H54 (cell line): ENCODE results near the gene TIMP2.

Source experiments
- DNase-seq: peaks from one replicate; pipeline ENCODE4 v3.0.0; 2011; ENCODE audit warnings: low spot score, mixed read lengths; ENCODE audit not compliant: insufficient read length
- FAIRE-seq: peaks from 3 replicates; lab custom pipeline; 2011; peaks lifted over from hg19 to GRCh38; lab: Jason Lieb, UNC
- POLR2A ChIP-seq: IDR thresholded peaks from 2 replicates; pipeline ENCODE4 v1.6.1; 2011; ENCODE audit warnings: low read depth, mild to moderate bottlenecking, low read length

Gene TIMP2

GRCh38 chr17:78820841-78821240 is 104.3 kb downstream of the TIMP2 start:
- DNase-seq (no peak), FAIRE-seq (no peak)
- no peak for TF ChIP-seq POLR2A

- no peak for DNase-seq
- FAIRE-seq = no peak
- TF ChIP-seq POLR2A = no peak
Observed at GRCh38 chr17:78819806-78820792, 105.1 kb downstream of the TIMP2 start.

DNA sequence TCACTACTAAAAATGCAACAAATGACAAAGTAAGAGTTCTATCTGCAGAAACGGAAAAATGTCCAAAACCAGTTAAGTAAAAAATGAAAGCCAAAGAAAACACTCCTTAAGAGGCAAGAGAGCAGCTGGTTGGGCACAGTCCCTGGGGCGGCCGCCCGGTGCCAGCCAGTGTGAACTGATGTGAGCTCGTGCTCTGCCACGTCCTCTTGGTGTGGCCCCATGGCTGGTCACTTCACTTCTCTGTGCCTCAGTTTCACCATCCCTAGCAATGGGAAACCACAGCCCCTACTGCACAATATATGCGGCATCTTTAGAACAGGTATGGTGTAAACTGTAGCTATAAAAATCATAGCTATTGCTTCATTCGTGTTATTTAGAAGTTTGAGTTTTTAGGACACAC is 105.8 kb downstream of the TIMP2 start:
- DNase-seq (no peak), FAIRE-seq (no peak)
- no peak for TF ChIP-seq POLR2A

GRCh38 chr17:78818932-78819331 is 106.3 kb downstream of the TIMP2 start:
- FAIRE-seq (no peak), DNase-seq (no peak)
- no peak for TF ChIP-seq POLR2A

DNA sequence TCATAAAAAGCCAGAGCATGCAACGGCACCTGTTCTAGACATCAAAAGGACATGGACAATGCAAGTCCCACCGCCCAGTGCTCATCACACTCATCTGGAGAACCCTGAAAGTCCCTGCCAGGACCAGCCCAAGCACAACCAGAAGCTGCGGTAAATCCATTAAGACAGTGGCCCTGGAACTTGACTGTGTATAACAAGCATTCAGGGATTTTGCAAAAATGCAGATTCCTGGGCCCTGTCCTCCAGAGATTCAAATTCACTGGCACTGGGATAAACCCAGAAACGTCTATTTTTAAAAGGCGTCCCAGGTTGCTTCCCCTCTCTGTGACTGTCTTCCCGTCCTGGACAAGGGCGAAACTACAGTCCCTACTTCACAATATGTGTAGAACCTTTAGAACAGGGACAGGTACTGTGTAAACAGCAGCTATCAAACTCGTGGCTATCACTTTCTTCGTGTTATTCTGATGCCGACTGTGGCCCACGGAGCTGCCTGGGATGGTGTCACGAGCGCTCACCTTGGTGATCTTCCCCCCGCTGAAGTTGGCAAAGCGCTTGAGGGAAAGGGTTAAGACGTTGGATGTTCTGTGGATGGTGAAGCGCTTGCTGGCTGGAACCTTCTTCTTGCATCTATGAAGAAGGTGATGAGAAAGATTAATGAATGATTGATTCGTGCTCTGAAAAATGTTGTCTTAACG is 106.9 kb downstream of the TIMP2 start:
- no peak for FAIRE-seq
- no peak for TF ChIP-seq POLR2A
- no peak for DNase-seq

GRCh38 chr17:78817123-78817522 is 108.1 kb downstream of the TIMP2 start:
- TF ChIP-seq POLR2A = no peak
- FAIRE-seq (no peak), DNase-seq (no peak)

- no peak for DNase-seq
- TF ChIP-seq POLR2A = no peak
- FAIRE-seq = no peak
Observed at GRCh38 chr17:78815696-78816095, 109.5 kb downstream of the TIMP2 start.

- TF ChIP-seq POLR2A = no peak
- DNase-seq = no peak
- no peak for FAIRE-seq
Observed at GRCh38 chr17:78812855-78813254, 112.3 kb downstream of the TIMP2 start.

GRCh38 chr17:78808163-78808562 is 117.0 kb downstream of the TIMP2 start:
- DNase-seq (no peak), FAIRE-seq (no peak)
- no peak for TF ChIP-seq POLR2A

GRCh38 chr17:78806451-78806850 is 118.7 kb downstream of the TIMP2 start:
- no peak for FAIRE-seq
- TF ChIP-seq POLR2A = no peak
- no peak for DNase-seq

DNA sequence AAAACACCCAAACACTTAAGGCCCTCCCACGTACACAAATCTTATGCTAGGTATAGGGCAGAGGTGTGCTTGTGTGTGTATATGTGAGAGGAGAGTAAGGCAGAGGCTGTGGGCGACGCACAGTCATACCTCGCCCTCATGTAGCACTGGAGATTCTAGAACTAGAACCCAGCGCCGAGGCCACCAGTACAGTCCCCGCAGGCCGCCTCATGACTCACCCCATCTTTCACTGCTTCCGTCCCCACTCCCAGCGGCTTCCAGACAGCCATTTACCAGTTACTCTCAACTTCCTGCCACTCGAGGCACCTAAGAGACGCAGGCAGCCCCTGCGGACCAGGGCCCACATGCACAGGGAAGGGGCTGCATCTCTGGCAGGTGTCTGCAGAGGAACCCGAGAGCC is 119.9 kb downstream of the TIMP2 start:
- TF ChIP-seq POLR2A = no peak
- DNase-seq (no peak), FAIRE-seq (no peak)

DNA sequence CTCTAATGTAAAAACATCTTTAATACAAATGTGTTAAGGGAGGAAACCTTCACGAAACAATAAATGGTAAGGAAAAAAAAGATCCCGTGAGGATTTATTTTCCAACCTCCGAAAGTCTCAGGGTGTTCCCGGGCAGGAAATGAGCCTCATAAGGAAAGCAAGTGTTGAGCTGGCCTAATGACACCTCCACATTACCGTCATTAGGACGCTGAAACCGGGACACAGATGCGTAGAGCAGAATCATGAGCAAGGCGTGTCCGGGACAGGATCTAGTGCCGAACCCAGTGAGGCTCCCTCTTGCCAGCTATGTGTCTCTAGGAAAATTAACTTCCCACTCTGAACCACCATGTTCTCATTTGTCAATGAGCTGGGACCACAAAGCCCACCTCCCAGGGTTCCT is 120.4 kb downstream of the TIMP2 start:
- no peak for TF ChIP-seq POLR2A
- FAIRE-seq = no peak
- DNase-seq = no peak

- FAIRE-seq (no peak), DNase-seq (no peak)
- TF ChIP-seq POLR2A = no peak
Observed at GRCh38 chr17:78803186-78803845, 121.9 kb downstream of the TIMP2 start.
